Activated CD8-positive, alpha-beta memory T cell treated with anti-CD3 and anti-CD28 coated beads for 36 hours (primary cell): ENCODE measurements around the gene ACTN3. TPM values are rescaled to one million over a fixed set of nuclear protein-coding genes. Genes with fewer than 3 reads are reported as not detected.

Source experiments
- CTCF ChIA-PET: fragments of 350-600 bp; sonication (Branson Sonifier 250); formaldehyde crosslinking; loops from one replicate; lab custom pipeline; 2021; ENCODE audit warnings: antibody characterized with exemption; lab: Charles Lee
- POLR2A ChIA-PET: fragments of 350-600 bp; sonication (Branson Sonifier 250); formaldehyde crosslinking; loops from one replicate; lab custom pipeline; 2021; ENCODE audit warnings: antibody characterized with exemption; lab: Charles Lee
- total RNA-seq, 2 experiments: library from RNA; stranded (reverse); gene quantifications; one replicate each; pipeline ENCODE4 v1.2.3, GENCODE V29; 2021

The ACTN3 gene
- total RNA-seq, 2 experiments from 2014 or later = 0.08 to 0.23 TPM

GRCh38 chr11:66541892-66542291 lies 4.8 kb upstream of the ACTN3 start:
- ChIA-PET CTCF (interaction anchor here (0.9 to 1.2 kb wide), 2 partner anchors 22 to 159 kb away, joined by 3 read pairs; no protein-coding TSS in a partner anchor), POLR2A (no interaction called here)

GRCh38 chr11:66542362-66542761 lies 4.3 kb upstream of the ACTN3 start:
- CTCF ChIA-PET = interaction anchor here (0.9 to 1.8 kb wide), 3 partner anchors 22 to 158 kb away, joined by 3 to 4 read pairs (median 3); no protein-coding TSS in a partner anchor

GRCh38 chr11:66543263-66544107 lies 3.2 kb upstream of the ACTN3 start:
- CTCF ChIA-PET = interaction anchor here (1.0 to 3.9 kb wide), 3 partner anchors 9 to 135 kb away, joined by 4 to 18 read pairs (median 5); partner anchors contain the start of gene RBM4B
- POLR2A ChIA-PET = no interaction called here

More at GRCh38 chr11:66542362-66542761, 4.3 kb upstream of the ACTN3 start:
- POLR2A ChIA-PET = no interaction called here

- POLR2A ChIA-PET = interaction anchor here (1.1 to 1.5 kb wide), 2 partner anchors 65 to 94 kb away, joined by 4 to 8 read pairs; partner anchors contain the start of genes DPP3 and RBM4
- CTCF ChIA-PET = interaction anchor here (1.1 to 3.9 kb wide), 3 partner anchors 12 to 133 kb away, joined by 3 to 18 read pairs (median 9); partner anchors contain the start of genes CTSF and RBM4B
Measured at GRCh38 chr11:66544952-66545351, 1.8 kb upstream of the ACTN3 start.

GRCh38 chr11:66545701-66546367 lies 869 bp upstream of the ACTN3 start, which contains the start of gene ZDHHC24:
TSS of gene ZDHHC24 (minus strand) at chr11:66546048. CDS start at chr11:66546003, 45 bp downstream.
- POLR2A ChIA-PET = interaction anchor here (0.6 to 2.0 kb wide), 11 partner anchors 9 to 858 kb away, joined by 3 to 8 read pairs (median 4); partner anchors contain the start of genes BBS1, CTSF, DPP3 and NPAS4
- CTCF ChIA-PET = interaction anchor here (1.1 to 3.9 kb wide), 5 partner anchors 13 to 132 kb away, joined by 3 to 18 read pairs (median 3); partner anchors contain the start of genes CTSF, MRPL11 and RBM4B

- ChIA-PET CTCF (interaction anchor here (0.7 to 3.9 kb wide), 5 partner anchors 21 to 131 kb away, joined by 3 to 18 read pairs (median 3); partner anchors contain the start of genes CTSF, MRPL11 and RBM4B), POLR2A (interaction anchor here (1.1 to 2.0 kb wide), 3 partner anchors 14 to 70 kb away, joined by 4 to 5 read pairs (median 4); partner anchors contain the start of genes CTSF and RBM14)
Measured at GRCh38 chr11:66546966-66547661, 411 bp downstream of the ACTN3 start.

GRCh38 chr11:66547662-66548009 lies 933 bp downstream of the ACTN3 start:
- ChIA-PET CTCF (interaction anchor here (1.1 to 2.8 kb wide), 3 partner anchors 20 to 130 kb away, joined by 3 to 9 read pairs (median 3); partner anchors contain the start of genes CTSF and RBM4B), POLR2A (interaction anchor here (1.7 to 2.0 kb wide), 2 partner anchors 14 to 21 kb away, joined by 4 to 5 read pairs; partner anchors contain the start of gene CTSF)

- POLR2A ChIA-PET = no interaction called here
- CTCF ChIA-PET = interaction anchor here (0.8 to 1.1 kb wide), 2 partner anchors 14 to 129 kb away, joined by 3 read pairs; partner anchors contain the start of gene RBM4B
Measured at GRCh38 chr11:66548041-66548440, 1.3 kb downstream of the ACTN3 start.

GRCh38 chr11:66548774-66549630 lies 2.3 kb downstream of the ACTN3 start:
- POLR2A ChIA-PET = no interaction called here
- CTCF ChIA-PET = interaction anchor here (0.6 to 1.1 kb wide), 4 partner anchors 13 to 653 kb away, joined by 3 read pairs; partner anchors contain the start of gene RBM4B

- POLR2A ChIA-PET = interaction anchor here (0.7 kb wide), 1 partner anchor 699 kb away, joined by 4 read pairs; no protein-coding TSS in a partner anchor
- CTCF ChIA-PET = interaction anchor here (0.7 kb wide), 1 partner anchor 130 kb away, joined by 3 read pairs; no protein-coding TSS in a partner anchor
Measured at GRCh38 chr11:66549696-66550095, 3.0 kb downstream of the ACTN3 start.

GRCh38 chr11:66550887-66551286 lies 4.2 kb downstream of the ACTN3 start:
- ChIA-PET POLR2A (no interaction called here), CTCF (no interaction called here)

GRCh38 chr11:66554602-66555001 lies 7.9 kb downstream of the ACTN3 start:
- ChIA-PET CTCF (no interaction called here), POLR2A (no interaction called here)

- POLR2A ChIA-PET = no interaction called here
- CTCF ChIA-PET = no interaction called here
Measured at GRCh38 chr11:66555416-66555815, 8.7 kb downstream of the ACTN3 start.

- ChIA-PET POLR2A (no interaction called here), CTCF (no interaction called here)
Measured at GRCh38 chr11:66556086-66556485, 9.4 kb downstream of the ACTN3 start.

GRCh38 chr11:66557733-66558326 lies 11.1 kb downstream of the ACTN3 start:
- CTCF ChIA-PET = no interaction called here
- POLR2A ChIA-PET = no interaction called here

- ChIA-PET CTCF (interaction anchor here (1.2 kb wide), 1 partner anchor 13 kb away, joined by 3 read pairs; the partner anchor contains the start of gene ZDHHC24), POLR2A (interaction anchor here (0.9 kb wide), 1 partner anchor 779 kb away, joined by 3 read pairs; no protein-coding TSS in a partner anchor)
Measured at GRCh38 chr11:66559142-66559865, 12.6 kb downstream of the ACTN3 start.
